Hepatocyte (in vitro differentiated cells): ENCODE measurements around the gene GPC2. TPM values are rescaled to one million over a fixed set of nuclear protein-coding genes. Genes with fewer than 3 reads are reported as not detected.

ENCODE experiments used
- DNase-seq: peaks from one replicate; pipeline ENCODE4 v3.0.0-alpha.2; 2016; ENCODE audit warnings: low spot score
- H2AFZ ChIP-seq: fragments of 200-600 bp; sonication (generic); 2 replicates; pipeline ENCODE4 v1.6.0; 2016; ENCODE audit warnings: antibody characterized with exemption, mild to moderate bottlenecking
- H3K27ac ChIP-seq: fragments of 200-600 bp; sonication (generic); 2 replicates; pipeline ENCODE4 v1.5.1; 2016; ENCODE audit warnings: mild to moderate bottlenecking
- H3K27me3 ChIP-seq: fragments of 200-600 bp; sonication (generic); 2 replicates; pipeline ENCODE4 v1.6.1; 2016
- H3K36me3 ChIP-seq: fragments of 200-600 bp; sonication (generic); replicated peaks from 2 replicates; pipeline ENCODE4 v1.5.1; 2016; ENCODE audit warnings: low read depth; ENCODE audit not compliant: insufficient read depth
- H3K4me1 ChIP-seq: fragments of 200-600 bp; sonication (generic); 2 replicates; pipeline ENCODE4 v1.5.1; 2016; ENCODE audit warnings: mild to moderate bottlenecking, moderate library complexity; ENCODE audit not compliant: insufficient read depth
- H3K4me2 ChIP-seq: fragments of 200-600 bp; sonication (generic); 2 replicates; pipeline ENCODE4 v1.6.0; 2016
- H3K4me3 ChIP-seq: fragments of 200-600 bp; sonication (generic); 2 replicates; pipeline ENCODE4 v1.5.1; 2016; ENCODE audit warnings: mild to moderate bottlenecking
- H3K79me2 ChIP-seq: fragments of 200-600 bp; sonication (generic); 2 replicates; pipeline ENCODE4 v1.6.0; 2017; ENCODE audit warnings: mild to moderate bottlenecking
- H3K9me2 ChIP-seq: fragments of 200-600 bp; sonication (generic); replicated peaks from 2 replicates; pipeline ENCODE4 v1.6.0; 2017; ENCODE audit warnings: mild to moderate bottlenecking; ENCODE audit not compliant: insufficient read depth
- H3K9me3 ChIP-seq: fragments of 200-600 bp; sonication (generic); 2 replicates; pipeline ENCODE4 v1.5.1; 2016; ENCODE audit warnings: low read depth, mild to moderate bottlenecking
- H4K20me1 ChIP-seq: fragments of 200-600 bp; sonication (generic); 2 replicates; pipeline ENCODE4 v1.6.0; 2016; ENCODE audit warnings: mild to moderate bottlenecking; ENCODE audit not compliant: insufficient read depth, poor library complexity, severe bottlenecking
- CTCF ChIP-seq: fragments of 200-600 bp; sonication (generic); IDR thresholded peaks from 2 replicates; pipeline ENCODE4 v1.5.1; 2016; ENCODE audit warnings: antibody characterized with exemption, mild to moderate bottlenecking; ENCODE audit not compliant: poor library complexity
- EZH2 ChIP-seq: fragments of 200-600 bp; sonication (generic); IDR thresholded peaks from 2 replicates; pipeline ENCODE4 v1.6.1; 2016; ENCODE audit warnings: antibody characterized with exemption, mild to moderate bottlenecking, borderline replicate concordance
- EZH2phosphoT487 ChIP-seq: fragments of 200-600 bp; sonication (generic); IDR thresholded peaks from one replicate; pipeline ENCODE4 v1.6.1; 2018; ENCODE audit warnings: antibody characterized with exemption, mild to moderate bottlenecking, low read depth, moderate library complexity; ENCODE audit not compliant: unreplicated experiment, severe bottlenecking
- WGBS: methylation state at CpG from one replicate; pipeline ENCODE4 v1.1.6; 2016; ENCODE audit warnings: low lambda C conversion rate; ENCODE audit errors: missing lambda C conversion rate; 5-methylcytosine and 5-hydroxymethylcytosine counted together
- polyA plus RNA-seq: library from polyadenylated mRNA; unstranded; fragments of >200 nt; fragmentation: Nextera tagmentation; extraction: Ambion mirVana; gene quantifications from 2 replicates; pipeline ENCODE4 v1.2.1, GENCODE V29; 2016
- total RNA-seq: library from RNA; depleted of rRNA; stranded (reverse); fragments of >200 nt; gene quantifications from 2 replicates; pipeline ENCODE4 v1.2.3, GENCODE V29; 2014

Gene GPC2
- total and polyA plus RNA-seq, 2 experiments from 2014 or later: 2.0 to 3.2 TPM

- Histone ChIP-seq H2AFZ (no peak overlapping the region), H3K4me2 (no peak overlapping the region), H3K9me3 (no peaks in the 10 kb centered on the region), H3K27me3 (peaks cover 18% of the 10 kb centered on the region), H3K36me3 (no peaks in the 10 kb centered on the region), H3K4me1 (peaks cover 20% of the 10 kb centered on the region), H3K9me2 (no peaks in the 10 kb centered on the region), H4K20me1 (no peaks in the 10 kb centered on the region), H3K27ac (no peak overlapping the region), H3K4me3 (no peak overlapping the region), H3K79me2 (no peaks in the 10 kb centered on the region)
- no peak for DNase-seq
- 88% methylated on average over 11 of the region's 11 CpGs for WGBS
- no peak for TF ChIP-seq CTCF
- TF ChIP-seq EZH2phosphoT487: no peak
- TF ChIP-seq EZH2: no peak
Observed at GRCh38 chr7:100170101-100170897, 6.9 kb downstream of the GPC2 start.

GRCh38 chr7:100169147-100169850 lies 7.9 kb downstream of the GPC2 start:
- Histone ChIP-seq H3K4me1 (peaks cover 20% of the 10 kb centered on the region), H2AFZ (no peak overlapping the region), H3K4me3 (no peak overlapping the region), H3K36me3 (no peaks in the 10 kb centered on the region), H3K9me2 (no peaks in the 10 kb centered on the region), H4K20me1 (no peaks in the 10 kb centered on the region), H3K4me2 (peak overlapping the region; percentile 73), H3K27me3 (peaks cover 18% of the 10 kb centered on the region), H3K79me2 (no peaks in the 10 kb centered on the region), H3K9me3 (no peaks in the 10 kb centered on the region), H3K27ac (peak overlapping the region; percentile 53)
- 88% methylated on average over 11 of the region's 11 CpGs for WGBS
- DNase-seq: no peak
- no peak for TF ChIP-seq CTCF
- TF ChIP-seq EZH2: no peak
- no peak for TF ChIP-seq EZH2phosphoT487

- H3K27ac ChIP-seq: peak overlapping the region; percentile 53
- H3K4me3 ChIP-seq: no peak overlapping the region
- H3K4me2 ChIP-seq: peak overlapping the region; percentile 73
- H3K9me2 ChIP-seq: no peaks in the 10 kb centered on the region
- no peaks in the 10 kb centered on the region for H3K79me2 ChIP-seq
- H3K9me3 ChIP-seq: no peaks in the 10 kb centered on the region
- peak overlapping the region; percentile 24 for H2AFZ ChIP-seq
- no peaks in the 10 kb centered on the region for H4K20me1 ChIP-seq
- WGBS: 4% methylated on average over 11 of the region's 11 CpGs
- H3K36me3 ChIP-seq: no peaks in the 10 kb centered on the region
- TF ChIP-seq EZH2 (no peak), CTCF (no peak), EZH2phosphoT487 (no peak)
- H3K4me1 ChIP-seq: peaks cover 20% of the 10 kb centered on the region
- H3K27me3 ChIP-seq: peaks cover 18% of the 10 kb centered on the region
- peak; percentile 37 for DNase-seq
Observed at GRCh38 chr7:100167912-100168323, 9.3 kb downstream of the GPC2 start.
